ENCODE data around the gene GATAD2B.
A peak's percentile ranks its signal among the peaks of the same experiment; 100 is the strongest.
"Not testable (repeated sequence)": the region's sequence is repeated elsewhere in the genome, so short reads cannot be mapped to it uniquely, and the experiment has no call there.

GATAD2B gene

DNA sequence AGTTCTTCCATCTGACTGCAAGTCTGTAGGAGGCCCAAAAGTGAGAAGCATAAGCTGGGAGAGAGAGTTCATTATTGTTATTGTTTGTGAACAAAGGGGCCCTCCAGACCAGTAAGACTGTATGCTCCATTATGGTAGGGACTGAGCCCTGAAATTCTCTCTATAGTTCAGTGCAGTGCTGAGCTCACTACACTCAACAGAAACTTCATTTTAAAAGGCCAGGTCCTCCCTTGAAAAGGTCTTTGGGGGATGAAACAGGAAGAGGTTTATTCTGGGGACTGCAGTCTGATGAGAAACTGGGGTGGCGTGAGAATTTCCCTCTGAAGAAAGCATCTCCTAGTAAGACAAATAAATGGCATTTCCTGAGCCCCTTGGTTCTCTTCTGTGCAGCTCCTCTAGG is 5.5 kb upstream of the GATAD2B start:
- H3K9me3 ChIP-seq (ENCODE audit: control insufficient read depth, insufficient read depth, low read length): no peaks in the 10 kb centered on the region
- H3K27me3 ChIP-seq (ENCODE audit: control insufficient read depth, insufficient read depth, low read length): no peaks in the 10 kb centered on the region
- H3K9ac ChIP-seq (ENCODE audit: low read depth, low read length): no peak overlapping the region
- H3K4me1 ChIP-seq (ENCODE audit: control insufficient read depth, insufficient read depth, low read length): peaks cover 5% of the 10 kb centered on the region; the same call in 1 of the 2 replicates
- no peak overlapping the region for H3K4me3 ChIP-seq (ENCODE audit: low read depth, low read length)
- H3K36me3 ChIP-seq (ENCODE audit: control insufficient read depth, insufficient read depth, low read length): peaks cover 36% of the 10 kb centered on the region
- H3K27ac ChIP-seq (ENCODE audit: low read depth, low read length): peak overlapping the region; percentile 6

DNA sequence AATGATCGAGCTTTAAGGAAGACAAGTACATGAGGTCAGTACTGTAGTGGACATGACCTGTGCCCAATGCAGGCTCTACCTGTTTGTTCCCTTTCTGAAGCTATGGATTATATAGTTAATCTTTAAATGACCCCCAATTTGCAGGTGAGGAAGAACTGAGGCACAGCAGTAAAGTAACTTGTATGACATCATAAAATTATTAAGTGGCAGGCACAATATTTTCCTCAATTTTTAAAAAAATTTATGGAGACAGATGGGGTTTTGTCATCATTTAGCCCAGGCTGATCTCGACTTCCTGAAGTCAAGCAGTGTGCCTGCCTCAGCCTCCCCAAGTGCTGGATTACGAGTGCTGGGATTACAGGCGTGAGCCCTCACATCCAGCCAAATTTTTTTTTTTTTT is 3.6 kb upstream of the GATAD2B start:
- H3K27ac ChIP-seq (ENCODE audit: low read depth, low read length): no peak overlapping the region
- H3K4me3 ChIP-seq (ENCODE audit: low read depth, low read length): no peak overlapping the region
- no peak overlapping the region for H3K9ac ChIP-seq (ENCODE audit: low read depth, low read length)
- H3K4me1 ChIP-seq (ENCODE audit: control insufficient read depth, insufficient read depth, low read length): peaks cover 5% of the 10 kb centered on the region
- peaks cover 22% of the 10 kb centered on the region for H3K36me3 ChIP-seq (ENCODE audit: control insufficient read depth, insufficient read depth, low read length)
- H3K27me3 ChIP-seq (ENCODE audit: control insufficient read depth, insufficient read depth, low read length): no peaks in the 10 kb centered on the region
- H3K9me3 ChIP-seq (ENCODE audit: control insufficient read depth, insufficient read depth, low read length): no peaks in the 10 kb centered on the region

DNA sequence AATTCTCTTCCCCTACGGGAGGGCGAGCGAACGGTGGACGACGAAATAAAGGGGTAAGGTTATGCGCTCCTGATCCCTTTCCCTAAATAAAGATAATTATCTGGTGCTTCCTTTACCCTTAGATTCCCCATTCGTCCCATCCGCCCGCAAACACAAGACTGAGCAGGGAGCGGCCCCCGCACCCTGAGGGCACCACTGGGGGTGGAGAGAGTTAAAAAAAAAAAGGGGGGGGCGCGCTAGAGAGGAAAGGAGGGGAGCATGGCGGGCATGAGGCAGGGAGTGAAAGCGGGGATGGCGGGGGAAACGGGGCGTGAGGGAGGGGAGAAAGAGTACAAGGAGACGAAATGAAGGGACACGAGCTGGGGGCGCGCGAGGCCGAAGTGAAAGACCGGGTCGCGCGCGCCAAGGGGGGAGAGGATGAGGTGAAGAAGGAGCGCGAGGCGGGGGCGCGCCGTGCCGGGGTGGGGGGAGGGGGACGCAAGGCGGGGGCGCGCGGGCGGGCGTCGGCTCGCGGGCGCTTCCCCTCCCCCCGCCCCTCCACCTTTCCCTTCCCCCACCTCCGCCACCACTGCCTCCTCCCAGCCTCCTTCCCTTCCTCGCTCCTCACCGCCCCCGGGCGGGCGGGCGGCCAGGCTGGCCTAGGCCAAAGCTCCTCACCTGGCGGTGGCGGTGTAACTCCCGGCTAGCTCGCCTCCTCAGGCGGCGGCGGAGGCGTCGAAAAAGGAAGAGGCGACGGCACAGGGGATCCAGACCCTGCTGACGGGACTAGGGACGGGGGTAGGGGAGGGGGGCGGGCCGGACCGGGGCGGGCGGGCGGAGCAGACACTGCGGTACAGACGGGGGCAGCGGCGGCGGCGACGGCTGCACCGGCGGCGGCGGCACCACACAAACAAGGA is 448 bp downstream of the GATAD2B start:
- H3K9me3 ChIP-seq (ENCODE audit: control insufficient read depth, insufficient read depth, low read length): no peaks in the 10 kb centered on the region
- H3K4me1 ChIP-seq (ENCODE audit: control insufficient read depth, insufficient read depth, low read length): peaks cover 22% of the 10 kb centered on the region
- H3K4me3 ChIP-seq (ENCODE audit: low read depth, low read length): peak overlapping the region; percentile 100
- H3K36me3 ChIP-seq (ENCODE audit: control insufficient read depth, insufficient read depth, low read length): peaks cover 14% of the 10 kb centered on the region
- peak overlapping the region; percentile 89 for H3K9ac ChIP-seq (ENCODE audit: low read depth, low read length)
- H3K27ac ChIP-seq (ENCODE audit: low read depth, low read length): peak overlapping the region; percentile 99
- H3K27me3 ChIP-seq (ENCODE audit: control insufficient read depth, insufficient read depth, low read length): no peaks in the 10 kb centered on the region

DNA sequence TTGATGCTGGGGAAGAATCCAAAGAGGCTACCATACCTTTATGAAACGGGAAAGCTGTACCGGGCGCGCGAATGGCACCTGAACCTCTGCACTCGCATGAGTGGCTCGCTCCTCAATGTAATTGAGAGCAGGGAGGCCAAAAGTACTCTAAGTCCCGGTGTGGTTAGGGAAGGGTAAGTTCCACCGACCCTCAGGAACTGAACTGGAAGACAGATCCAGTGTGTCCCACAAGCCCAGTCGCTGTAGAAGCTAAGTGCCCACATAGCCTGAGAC is 1.0 kb downstream of the GATAD2B start:
- Histone ChIP-seq H3K4me3 (ENCODE audit: low read depth, low read length) (peak overlapping the region; percentile 100), H3K9me3 (ENCODE audit: control insufficient read depth, insufficient read depth, low read length) (no peaks in the 10 kb centered on the region), H3K27me3 (ENCODE audit: control insufficient read depth, insufficient read depth, low read length) (no peaks in the 10 kb centered on the region), H3K36me3 (ENCODE audit: control insufficient read depth, insufficient read depth, low read length) (peaks cover 14% of the 10 kb centered on the region), H3K27ac (ENCODE audit: low read depth, low read length) (peak overlapping the region; percentile 99), H3K4me1 (ENCODE audit: control insufficient read depth, insufficient read depth, low read length) (peaks cover 22% of the 10 kb centered on the region), H3K9ac (ENCODE audit: low read depth, low read length) (peak overlapping the region; percentile 89)

DNA sequence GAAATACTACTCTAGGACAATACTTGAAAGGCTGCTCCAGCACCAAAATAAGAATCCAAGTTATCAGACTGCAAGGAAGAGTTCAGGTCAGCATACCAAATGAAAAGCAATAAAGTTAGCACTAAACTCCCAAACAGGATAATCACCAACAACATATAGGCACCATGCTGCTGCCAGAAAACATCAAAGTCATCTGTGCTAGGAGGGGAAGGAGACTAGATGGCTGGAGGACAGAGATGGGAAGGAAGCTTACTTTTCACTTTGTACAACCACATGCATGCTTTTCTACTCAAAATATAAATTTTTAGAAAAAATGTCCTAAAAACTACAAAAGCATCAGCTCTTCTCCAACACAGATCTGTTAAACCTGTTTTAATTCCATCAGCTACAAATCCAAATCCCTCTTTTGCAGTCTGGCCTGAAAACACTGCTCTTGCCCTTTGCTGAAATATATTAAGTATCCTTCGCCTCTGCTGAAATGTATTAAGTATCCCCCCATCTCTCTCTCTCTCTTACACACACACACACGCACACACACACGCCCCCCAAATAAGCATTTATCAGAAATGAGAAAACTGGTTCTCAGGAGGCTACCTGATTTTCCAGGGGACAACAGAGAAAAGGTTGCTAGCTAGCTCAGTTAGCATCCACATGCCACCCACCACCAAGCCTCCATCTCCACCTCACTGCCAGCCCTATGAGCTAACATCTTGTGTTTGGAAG is 1.5 kb downstream of the GATAD2B start:
- H3K27me3 ChIP-seq (ENCODE audit: control insufficient read depth, insufficient read depth, low read length): no peaks in the 10 kb centered on the region
- H3K27ac ChIP-seq (ENCODE audit: low read depth, low read length): peak overlapping the region; percentile 99
- H3K4me1 ChIP-seq (ENCODE audit: control insufficient read depth, insufficient read depth, low read length): peaks cover 22% of the 10 kb centered on the region
- no peaks in the 10 kb centered on the region for H3K9me3 ChIP-seq (ENCODE audit: control insufficient read depth, insufficient read depth, low read length)
- peak overlapping the region; percentile 89 for H3K9ac ChIP-seq (ENCODE audit: low read depth, low read length)
- H3K4me3 ChIP-seq (ENCODE audit: low read depth, low read length): peak overlapping the region; percentile 100
- peaks cover 14% of the 10 kb centered on the region for H3K36me3 ChIP-seq (ENCODE audit: control insufficient read depth, insufficient read depth, low read length)

DNA sequence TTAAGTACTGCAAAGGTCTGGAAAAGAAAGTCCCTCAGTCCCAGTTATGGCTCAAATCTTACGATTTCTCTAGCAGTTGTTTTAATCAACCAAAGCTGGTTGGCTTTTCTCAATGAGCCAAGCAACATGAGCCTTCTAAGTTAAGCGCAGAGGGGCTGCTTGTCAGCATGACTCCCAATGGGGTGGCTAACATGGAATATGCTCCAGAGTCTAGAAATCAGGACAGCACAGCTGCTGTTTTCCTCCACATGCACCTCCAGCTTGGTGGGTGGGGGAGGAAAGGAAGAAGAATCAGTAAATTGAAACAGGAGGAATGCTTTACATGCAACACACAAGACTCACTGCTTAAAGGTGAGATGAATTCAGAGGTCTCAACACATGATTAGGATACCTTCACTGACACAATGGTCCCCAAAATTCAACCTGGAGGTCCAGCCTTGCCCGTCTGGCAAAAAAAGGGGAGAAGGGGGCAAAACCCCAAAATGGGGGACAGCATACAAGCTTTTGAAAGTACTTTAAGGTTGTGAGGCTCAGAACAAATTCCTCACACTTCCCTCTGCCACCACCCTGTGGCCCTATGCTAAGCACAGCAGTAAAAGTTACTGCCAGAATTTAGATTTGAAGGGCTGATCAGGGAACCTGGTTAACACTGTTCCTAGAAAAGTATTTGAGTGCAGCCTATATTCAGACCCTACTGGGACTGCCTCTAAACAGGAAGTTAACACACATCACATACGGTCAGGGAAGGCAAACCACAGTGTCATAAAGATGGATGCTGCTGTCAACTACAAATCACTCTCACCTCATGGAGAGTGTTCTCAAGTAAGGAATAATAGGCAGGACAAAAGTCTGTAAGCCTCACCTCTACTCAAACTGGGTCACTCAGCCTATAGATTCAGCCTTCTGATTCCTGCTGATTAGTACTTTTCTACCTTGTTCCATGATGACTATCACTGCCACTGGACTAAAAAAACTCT is 2.6 kb downstream of the GATAD2B start:
- H3K27ac ChIP-seq (ENCODE audit: low read depth, low read length): peak overlapping the region; percentile 51
- H3K4me3 ChIP-seq (ENCODE audit: low read depth, low read length): peak overlapping the region; percentile 100
- peak overlapping the region; percentile 7; the same call in 1 of the 2 replicates for H3K9ac ChIP-seq (ENCODE audit: low read depth, low read length)
- peaks cover 14% of the 10 kb centered on the region for H3K36me3 ChIP-seq (ENCODE audit: control insufficient read depth, insufficient read depth, low read length)
- no peaks in the 10 kb centered on the region for H3K9me3 ChIP-seq (ENCODE audit: control insufficient read depth, insufficient read depth, low read length)
- peaks cover 22% of the 10 kb centered on the region for H3K4me1 ChIP-seq (ENCODE audit: control insufficient read depth, insufficient read depth, low read length)
- no peaks in the 10 kb centered on the region for H3K27me3 ChIP-seq (ENCODE audit: control insufficient read depth, insufficient read depth, low read length)

DNA sequence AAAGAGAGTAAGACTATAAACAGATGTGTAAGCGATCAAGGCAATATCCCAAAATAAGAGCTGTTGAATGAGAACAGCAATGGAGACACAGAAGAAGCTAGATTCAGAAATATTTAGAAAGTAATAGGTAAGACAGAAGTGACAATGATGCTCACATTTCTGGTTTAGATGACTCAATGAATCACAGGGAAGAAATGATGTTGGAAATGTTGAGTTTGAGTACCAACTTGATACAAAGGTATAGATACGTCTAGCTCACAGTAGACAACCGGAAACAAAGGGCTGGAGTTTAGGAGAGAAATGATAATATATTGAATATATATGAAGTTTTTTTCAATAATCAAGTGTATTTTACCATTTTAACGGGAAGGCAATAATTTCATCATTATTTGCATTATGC is 6.5 kb downstream of the GATAD2B start:
- H3K9me3 ChIP-seq (ENCODE audit: control insufficient read depth, insufficient read depth, low read length): no peaks in the 10 kb centered on the region
- H3K4me3 ChIP-seq (ENCODE audit: low read depth, low read length): no peak overlapping the region
- H3K36me3 ChIP-seq (ENCODE audit: control insufficient read depth, insufficient read depth, low read length): peaks cover 14% of the 10 kb centered on the region
- peaks cover 16% of the 10 kb centered on the region for H3K4me1 ChIP-seq (ENCODE audit: control insufficient read depth, insufficient read depth, low read length)
- no peak overlapping the region for H3K9ac ChIP-seq (ENCODE audit: low read depth, low read length)
- no peak overlapping the region for H3K27ac ChIP-seq (ENCODE audit: low read depth, low read length)
- no peaks in the 10 kb centered on the region for H3K27me3 ChIP-seq (ENCODE audit: control insufficient read depth, insufficient read depth, low read length)

DNA sequence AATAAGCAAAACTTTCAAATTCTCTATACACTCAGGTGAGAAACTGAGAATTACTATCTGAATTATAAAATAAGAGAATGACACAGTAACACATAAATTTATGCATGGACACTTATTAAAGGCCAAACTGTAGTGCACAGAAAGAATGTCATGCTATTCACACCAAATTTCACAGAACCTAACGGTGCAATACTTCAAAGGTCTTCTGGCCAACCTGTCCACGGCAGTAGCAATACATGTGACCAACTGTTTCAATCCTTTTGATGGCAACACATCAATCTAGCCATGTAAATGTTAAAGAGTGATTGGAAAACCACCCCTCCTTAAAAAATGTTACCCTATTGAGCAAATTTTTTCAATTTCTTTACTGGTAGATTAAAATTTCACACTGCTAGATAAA is 10.4 kb downstream of the GATAD2B start:
- H3K4me3 ChIP-seq (ENCODE audit: low read depth, low read length): no peak overlapping the region
- H3K4me1 ChIP-seq (ENCODE audit: control insufficient read depth, insufficient read depth, low read length): no peaks in the 10 kb centered on the region
- no peaks in the 10 kb centered on the region for H3K27me3 ChIP-seq (ENCODE audit: control insufficient read depth, insufficient read depth, low read length)
- no peak overlapping the region for H3K27ac ChIP-seq (ENCODE audit: low read depth, low read length)
- no peaks in the 10 kb centered on the region; the same call in 1 of the 2 replicates for H3K36me3 ChIP-seq (ENCODE audit: control insufficient read depth, insufficient read depth, low read length)
- no peak overlapping the region for H3K9ac ChIP-seq (ENCODE audit: low read depth, low read length)
- no peaks in the 10 kb centered on the region for H3K9me3 ChIP-seq (ENCODE audit: control insufficient read depth, insufficient read depth, low read length)

DNA sequence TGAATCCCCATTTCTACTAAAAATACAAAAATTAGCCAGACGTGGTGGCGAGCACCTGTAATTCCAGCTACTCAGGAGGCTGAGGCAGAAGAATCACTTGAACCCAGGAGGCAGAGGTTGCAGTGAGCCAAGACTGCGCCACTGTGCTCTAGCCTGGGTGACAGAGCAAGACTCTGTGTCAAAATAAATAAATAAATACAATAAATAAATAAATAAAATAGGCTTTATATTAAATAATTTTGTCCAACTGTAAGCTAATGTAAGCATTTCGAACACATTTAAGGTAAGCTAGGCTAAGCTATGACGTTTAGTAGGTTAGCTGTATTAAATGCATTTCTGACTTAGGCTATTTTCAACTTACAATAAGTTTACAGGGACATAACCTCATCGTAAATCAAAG is 12.2 kb downstream of the GATAD2B start:
- H3K9me3 ChIP-seq (ENCODE audit: control insufficient read depth, insufficient read depth, low read length): not testable (repeated sequence)

DNA sequence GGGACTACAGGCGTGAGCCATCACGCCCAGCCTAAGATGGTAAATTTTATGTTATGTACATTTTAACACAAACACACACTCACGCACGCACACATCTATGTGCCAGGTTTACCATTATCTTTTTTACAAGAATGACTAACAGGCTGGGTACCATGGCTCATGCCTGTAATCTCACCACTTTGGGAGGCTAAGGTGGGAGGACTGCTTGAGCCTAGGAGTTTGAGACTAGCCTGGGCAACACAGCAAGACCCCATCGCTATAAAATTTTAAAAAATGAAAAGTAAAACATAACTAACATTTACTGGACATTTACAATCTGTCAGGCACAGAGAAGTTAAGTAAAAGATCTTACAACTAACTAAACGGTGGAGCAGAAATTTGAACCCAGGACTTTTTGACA is 14.7 kb downstream of the GATAD2B start:
- no peaks in the 10 kb centered on the region for H3K27me3 ChIP-seq (ENCODE audit: control insufficient read depth, insufficient read depth, low read length)
- H3K9ac ChIP-seq (ENCODE audit: low read depth, low read length): no peak overlapping the region
- H3K27ac ChIP-seq (ENCODE audit: low read depth, low read length): no peak overlapping the region
- H3K9me3 ChIP-seq (ENCODE audit: control insufficient read depth, insufficient read depth, low read length): no peaks in the 10 kb centered on the region
- H3K36me3 ChIP-seq (ENCODE audit: control insufficient read depth, insufficient read depth, low read length): no peaks in the 10 kb centered on the region
- H3K4me1 ChIP-seq (ENCODE audit: control insufficient read depth, insufficient read depth, low read length): no peaks in the 10 kb centered on the region
- no peak overlapping the region for H3K4me3 ChIP-seq (ENCODE audit: low read depth, low read length)

More for the DNA sequence above, 12.2 kb downstream of the GATAD2B start:
- not testable (repeated sequence) for H3K27ac ChIP-seq (ENCODE audit: low read depth, low read length); H3K36me3 ChIP-seq (ENCODE audit: control insufficient read depth, insufficient read depth, low read length); H3K4me3 ChIP-seq (ENCODE audit: low read depth, low read length); H3K4me1 ChIP-seq (ENCODE audit: control insufficient read depth, insufficient read depth, low read length); H3K27me3 ChIP-seq (ENCODE audit: control insufficient read depth, insufficient read depth, low read length); H3K9ac ChIP-seq (ENCODE audit: low read depth, low read length)
